ENCODE data around the gene TCERG1L.
"Not testable (repeated sequence)": the region's sequence is repeated elsewhere in the genome, so short reads cannot be mapped to it uniquely, and the experiment has no call there.

The TCERG1L gene

GRCh38 chr10:131092386-131092785 is 219.1 kb downstream of the TCERG1L start:
- in situ Hi-C loops (cut with MboI; ENCODE audit: low sequenced_read_pairs): no loop called here

GRCh38 chr10:131091682-131092081 is 219.8 kb downstream of the TCERG1L start:
- in situ Hi-C loops (cut with MboI; ENCODE audit: low sequenced_read_pairs): no loop called here

- in situ Hi-C loops (cut with MboI; ENCODE audit: low sequenced_read_pairs): no loop called here
Observed at GRCh38 chr10:131090761-131091661, 220.5 kb downstream of the TCERG1L start.

GRCh38 chr10:131089861-131090260 is 221.7 kb downstream of the TCERG1L start:
- in situ Hi-C loops (cut with MboI; ENCODE audit: low sequenced_read_pairs): no loop called here

GRCh38 chr10:131089150-131089549 is 222.4 kb downstream of the TCERG1L start:
- in situ Hi-C loops (cut with MboI; ENCODE audit: low sequenced_read_pairs): no loop called here

GRCh38 chr10:131088619-131089018 is 222.9 kb downstream of the TCERG1L start:
- in situ Hi-C loops (cut with MboI; ENCODE audit: low sequenced_read_pairs): no loop called here

- in situ Hi-C loops (cut with MboI; ENCODE audit: low sequenced_read_pairs): no loop called here
Observed at GRCh38 chr10:131087464-131088215, 223.9 kb downstream of the TCERG1L start.

- in situ Hi-C loops (cut with MboI; ENCODE audit: low sequenced_read_pairs): no loop called here
Observed at GRCh38 chr10:131086511-131086910, 225.0 kb downstream of the TCERG1L start.

- in situ Hi-C loops (cut with MboI; ENCODE audit: low sequenced_read_pairs): no loop called here
Observed at GRCh38 chr10:131086094-131086493, 225.4 kb downstream of the TCERG1L start.

- in situ Hi-C loops (cut with MboI; ENCODE audit: low sequenced_read_pairs): no loop called here
Observed at GRCh38 chr10:131085091-131085860, 226.2 kb downstream of the TCERG1L start.

GRCh38 chr10:131084791-131085090 is 226.8 kb downstream of the TCERG1L start:
- in situ Hi-C loops (cut with MboI; ENCODE audit: low sequenced_read_pairs): no loop called here

GRCh38 chr10:131083915-131084790 is 227.4 kb downstream of the TCERG1L start:
- in situ Hi-C loops (cut with MboI; ENCODE audit: low sequenced_read_pairs): no loop called here

- in situ Hi-C loops (cut with MboI; ENCODE audit: low sequenced_read_pairs): no loop called here
Observed at GRCh38 chr10:131082991-131083481, 228.5 kb downstream of the TCERG1L start.

GRCh38 chr10:131082201-131082850 is 229.2 kb downstream of the TCERG1L start:
- in situ Hi-C loops (cut with MboI; ENCODE audit: low sequenced_read_pairs): no loop called here

- in situ Hi-C loops (cut with MboI; ENCODE audit: low sequenced_read_pairs): no loop called here
Observed at GRCh38 chr10:131081786-131082185, 229.7 kb downstream of the TCERG1L start.

GRCh38 chr10:131081376-131081775 is 230.1 kb downstream of the TCERG1L start:
- in situ Hi-C loops (cut with MboI; ENCODE audit: low sequenced_read_pairs): no loop called here

- in situ Hi-C loops (cut with MboI; ENCODE audit: low sequenced_read_pairs): no loop called here
Observed at GRCh38 chr10:131080571-131080970, 230.9 kb downstream of the TCERG1L start.

- in situ Hi-C loops (cut with MboI; ENCODE audit: low sequenced_read_pairs): no loop called here
Observed at GRCh38 chr10:131079314-131079713, 232.2 kb downstream of the TCERG1L start.

GRCh38 chr10:131078882-131079280 is 232.6 kb downstream of the TCERG1L start:
- in situ Hi-C loops (cut with MboI; ENCODE audit: low sequenced_read_pairs): not testable (repeated sequence)
